Measurements from ENCODE around the gene SORCS2.

SORCS2 gene

GRCh38 chr4:7323872-7324650 lies 131.7 kb downstream of the SORCS2 start:
- Histone ChIP-seq H3K9me3 (ENCODE audit: control insufficient read depth, insufficient read depth, low read length) (no peaks in the 10 kb centered on the region), H3K27ac (ENCODE audit: low read depth, low read length) (no peak overlapping the region), H3K27me3 (ENCODE audit: control insufficient read depth, low read length) (no peaks in the 10 kb centered on the region), H3K4me2 (ENCODE audit: low read length) (no peak overlapping the region), H3K79me2 (ENCODE audit: control insufficient read depth, low read length) (no peaks in the 10 kb centered on the region), H3K36me3 (ENCODE audit: control insufficient read depth, low read length) (no peaks in the 10 kb centered on the region), H3K4me3 (ENCODE audit: low read length) (no peak overlapping the region), H3F3A (ENCODE audit: control insufficient read depth, insufficient read depth) (no peaks in the 10 kb centered on the region), H3K9me2 (replicated peaks; ENCODE audit: control insufficient read depth, low read length) (no peaks in the 10 kb centered on the region), H4K20me1 (ENCODE audit: control insufficient read depth, insufficient read depth, low read depth, low read length) (no peaks in the 10 kb centered on the region), H3K4me1 (ENCODE audit: control insufficient read depth, low read length) (no peaks in the 10 kb centered on the region)
- no peak for TF ChIP-seq EZH2phosphoT487 (IDR thresholded peaks at IDR 0.05; ENCODE audit: borderline replicate concordance, low read length)
- TF ChIP-seq CTCF (IDR thresholded peaks at IDR 0.05; ENCODE audit: low read depth, low read length, poor library complexity, severe bottlenecking) = no peak

GRCh38 chr4:7324651-7325121 lies 132.3 kb downstream of the SORCS2 start:
- H3K9me3 ChIP-seq (ENCODE audit: control insufficient read depth, insufficient read depth, low read length) = no peaks in the 10 kb centered on the region
- no peak overlapping the region for H3K4me2 ChIP-seq (ENCODE audit: low read length)
- H3K4me1 ChIP-seq (ENCODE audit: control insufficient read depth, low read length) = no peaks in the 10 kb centered on the region
- no peaks in the 10 kb centered on the region for H3F3A ChIP-seq (ENCODE audit: control insufficient read depth, insufficient read depth)
- no peaks in the 10 kb centered on the region for H3K9me2 ChIP-seq (replicated peaks; ENCODE audit: control insufficient read depth, low read length)
- no peaks in the 10 kb centered on the region for H3K27me3 ChIP-seq (ENCODE audit: control insufficient read depth, low read length)
- H3K36me3 ChIP-seq (ENCODE audit: control insufficient read depth, low read length) = no peaks in the 10 kb centered on the region
- no peaks in the 10 kb centered on the region for H3K79me2 ChIP-seq (ENCODE audit: control insufficient read depth, low read length)
- no peak overlapping the region for H3K4me3 ChIP-seq (ENCODE audit: low read length)
- H3K27ac ChIP-seq (ENCODE audit: low read depth, low read length) = no peak overlapping the region
- no peaks in the 10 kb centered on the region for H4K20me1 ChIP-seq (ENCODE audit: control insufficient read depth, insufficient read depth, low read depth, low read length)
- TF ChIP-seq EZH2phosphoT487 (IDR thresholded peaks at IDR 0.05; ENCODE audit: borderline replicate concordance, low read length) (no peak), CTCF (IDR thresholded peaks at IDR 0.05; ENCODE audit: low read depth, low read length, poor library complexity, severe bottlenecking) (no peak)

- no peaks in the 10 kb centered on the region for H3K9me3 ChIP-seq (ENCODE audit: control insufficient read depth, insufficient read depth, low read length)
- no peaks in the 10 kb centered on the region for H3K79me2 ChIP-seq (ENCODE audit: control insufficient read depth, low read length)
- no peaks in the 10 kb centered on the region for H3K9me2 ChIP-seq (replicated peaks; ENCODE audit: control insufficient read depth, low read length)
- no peak overlapping the region for H3K27ac ChIP-seq (ENCODE audit: low read depth, low read length)
- H3K36me3 ChIP-seq (ENCODE audit: control insufficient read depth, low read length) = no peaks in the 10 kb centered on the region
- no peaks in the 10 kb centered on the region for H3K27me3 ChIP-seq (ENCODE audit: control insufficient read depth, low read length)
- no peaks in the 10 kb centered on the region for H3F3A ChIP-seq (ENCODE audit: control insufficient read depth, insufficient read depth)
- H4K20me1 ChIP-seq (ENCODE audit: control insufficient read depth, insufficient read depth, low read depth, low read length) = no peaks in the 10 kb centered on the region
- TF ChIP-seq CTCF (IDR thresholded peaks at IDR 0.05; ENCODE audit: low read depth, low read length, poor library complexity, severe bottlenecking) (no peak), EZH2phosphoT487 (IDR thresholded peaks at IDR 0.05; ENCODE audit: borderline replicate concordance, low read length) (no peak)
- H3K4me3 ChIP-seq (ENCODE audit: low read length) = no peak overlapping the region
- H3K4me2 ChIP-seq (ENCODE audit: low read length) = no peak overlapping the region
- H3K4me1 ChIP-seq (ENCODE audit: control insufficient read depth, low read length) = no peaks in the 10 kb centered on the region
These were observed 133.2 kb downstream of the SORCS2 start for GRCh38 chr4:7325541-7325940.

Measured in DOHH2 (cell line).